PC-9 (cell line): Measurements from ENCODE around the gene DUSP19. TPM values are rescaled to one million over a fixed set of nuclear protein-coding genes. Genes with fewer than 3 reads are reported as not detected.

Experiments
- Bru-seq: library from RNA; stranded (reverse); fragments of 400-500 nt; gene quantifications from one replicate; lab custom pipeline; 2021; lab: Mats Ljungman, UMichigan
- BruChase-seq, 2 experiments: library from RNA; stranded (reverse); fragments of 400-500 nt; gene quantifications; one replicate each; lab custom pipeline; 2021; lab: Mats Ljungman, UMichigan
- BruUV-seq: library from RNA; stranded (reverse); fragments of 400-500 nt; replicated peaks from 2 replicates; lab custom pipeline; 2021; lab: Mats Ljungman, UMichigan
- CTCF ChIA-PET: fragments of 300-600 bp; sonication (Branson Sonifier 250); formaldehyde crosslinking; loops from one replicate; lab custom pipeline; 2022; ENCODE audit warnings: antibody characterized with exemption; lab: Charles Lee
- POLR2A ChIA-PET: fragments of 300-600 bp; sonication (Branson Sonifier 250); formaldehyde crosslinking; loops from one replicate; lab custom pipeline; 2022; ENCODE audit warnings: antibody characterized with exemption; ENCODE audit not compliant: unreplicated experiment; lab: Charles Lee
- DNase-seq, 2 experiments: peaks; one replicate each; pipeline versions ENCODE4 v3.0.0 to v3.0.0-alpha.2; 2015 to 2022; ENCODE audit warnings: mixed read lengths in 1 of 2
- H2AFZ ChIP-seq: fragments of 200-600 bp; sonication (generic); 2 replicates; pipeline ENCODE4 v1.8.1; 2017; ENCODE audit warnings: antibody characterized with exemption
- H3F3A ChIP-seq: fragments of 200-600 bp; sonication (generic); 2 replicates; pipeline ENCODE4 v1.8.1; 2017; ENCODE audit warnings: antibody characterized with exemption, mild to moderate bottlenecking, low read depth; ENCODE audit not compliant: insufficient read depth
- H3K27ac ChIP-seq: fragments of 200-600 bp; sonication (generic); 2 replicates; pipeline ENCODE4 v1.6.1; 2016; ENCODE audit warnings: mixed run types
- H3K27me3 ChIP-seq: fragments of 200-600 bp; sonication (generic); 2 replicates; pipeline ENCODE4 v1.6.1; 2016; ENCODE audit warnings: low read depth, mixed run types; ENCODE audit not compliant: insufficient read depth
- H3K36me3 ChIP-seq: fragments of 200-600 bp; sonication (generic); 2 replicates; pipeline ENCODE4 v1.6.1; 2016; ENCODE audit warnings: low read depth, mixed run types
- H3K4me1 ChIP-seq: fragments of 200-600 bp; sonication (generic); replicated peaks from 2 replicates; pipeline ENCODE4 v1.6.1; 2016; ENCODE audit warnings: mixed run types; ENCODE audit not compliant: insufficient read depth
- H3K4me2 ChIP-seq: fragments of 200-600 bp; sonication (generic); 2 replicates; pipeline ENCODE4 v1.6.1; 2017; ENCODE audit warnings: mixed run types
- H3K4me3 ChIP-seq: fragments of 200-600 bp; sonication (generic); 2 replicates; pipeline ENCODE4 v1.6.1; 2016; ENCODE audit warnings: mixed run types
- H3K79me2 ChIP-seq: fragments of 200-600 bp; sonication (generic); 2 replicates; pipeline ENCODE4 v1.6.1; 2017; ENCODE audit warnings: low read depth, mixed run types
- H3K9me2 ChIP-seq: fragments of 200-600 bp; sonication (generic); 2 replicates; pipeline ENCODE4 v1.8.1; 2017; ENCODE audit warnings: mild to moderate bottlenecking; ENCODE audit not compliant: insufficient read depth
- H3K9me3 ChIP-seq: fragments of 200-600 bp; sonication (generic); 2 replicates; pipeline ENCODE4 v1.8.1; 2016; ENCODE audit warnings: low read depth; ENCODE audit not compliant: insufficient read depth
- H4K20me1 ChIP-seq: fragments of 200-600 bp; sonication (generic); 2 replicates; pipeline ENCODE4 v1.8.1; 2017; ENCODE audit not compliant: insufficient read depth
- CTCF ChIP-seq: fragments of 200-600 bp; sonication (generic); conservative IDR thresholded peaks from 2 replicates; pipeline ENCODE4 v1.6.1; 2017; ENCODE audit warnings: mixed run types, antibody characterized with exemption, mild to moderate bottlenecking, moderate library complexity
- EZH2 ChIP-seq: fragments of 200-600 bp; sonication (generic); IDR thresholded peaks from 2 replicates; pipeline ENCODE4 v1.8.0; 2017; ENCODE audit warnings: antibody characterized with exemption, low read depth
- intact Hi-C: fragments of 100-400 bp; cut with micrococcal nuclease; formaldehyde crosslinking; loops from one replicate; pipeline ENCODE4 v1.10.0; 2022; ENCODE audit not compliant: unreplicated experiment
- long read RNA-seq: library from polyadenylated mRNA; stranded (forward); transcript quantifications from one replicate; pipeline ENCODE4 v2.0.0, GENCODE V29; 2022
- total RNA-seq: library from RNA; stranded (reverse); gene quantifications from 2 replicates; pipeline ENCODE4 v1.2.3, GENCODE V29; 2021

Gene DUSP19
- total RNA-seq (6.2 and 8.6 TPM in 2 replicates), Bru-seq, nascent RNA (percentile 38 among the genes with signal in this experiment), BruChase-seq, experiment 1, labeled RNA remaining after a 2-hour chase (percentile 44 among the genes with signal in this experiment), BruChase-seq, experiment 2, labeled RNA remaining after a 6-hour chase (percentile 59 among the genes with signal in this experiment)
- long read RNA-seq, full-length matches to known transcripts, result 4 of 4 reads
- long read RNA-seq, partial matches to known transcripts, result 0 of 4 reads
- long read RNA-seq, other reads (novel, unspliced or antisense), result 0 of 4 reads

GRCh38 chr2:183078464-183079138 lies at the start of gene DUSP19:
DUSP19 (plus strand) TSS chr2:183078747; CDS start chr2:183078934, 187 bp downstream.
- Histone ChIP-seq H3K27me3 (no peaks in the 10 kb centered on the region), H3K36me3 (no peaks in the 10 kb centered on the region), H4K20me1 (no peaks in the 10 kb centered on the region), H3K79me2 (no peaks in the 10 kb centered on the region), H2AFZ (peak within 1 kb of the TSS; percentile 92), H3K4me2 (peak within 1 kb of the TSS; percentile 80), H3K4me3 (peak within 1 kb of the TSS; percentile 61), H3K27ac (peak within 1 kb of the TSS; percentile 45), H3K9me3 (no peaks in the 10 kb centered on the region), H3K9me2 (no peaks in the 10 kb centered on the region), H3K4me1 (peaks cover 13% of the 10 kb centered on the region), H3F3A (peaks cover 15% of the 10 kb centered on the region)
- ChIA-PET POLR2A (interaction anchor here (0.5 to 0.7 kb wide), 7 partner anchors 11 to 838 kb away, joined by 3 to 30 read pairs (median 4); no protein-coding TSS in a partner anchor), CTCF (no interaction called here)
- TF ChIP-seq CTCF (no peak), EZH2 (no peak)
- DNase-seq, result peak; percentile 98 to 99
- intact Hi-C loops, result loop anchor here (1.0 kb wide), 2 partner anchors 40 to 46 kb away; partner anchors contain the start of genes NCKAP1 and NUP35
- BruUV-seq, result no TSS peak

DNA sequence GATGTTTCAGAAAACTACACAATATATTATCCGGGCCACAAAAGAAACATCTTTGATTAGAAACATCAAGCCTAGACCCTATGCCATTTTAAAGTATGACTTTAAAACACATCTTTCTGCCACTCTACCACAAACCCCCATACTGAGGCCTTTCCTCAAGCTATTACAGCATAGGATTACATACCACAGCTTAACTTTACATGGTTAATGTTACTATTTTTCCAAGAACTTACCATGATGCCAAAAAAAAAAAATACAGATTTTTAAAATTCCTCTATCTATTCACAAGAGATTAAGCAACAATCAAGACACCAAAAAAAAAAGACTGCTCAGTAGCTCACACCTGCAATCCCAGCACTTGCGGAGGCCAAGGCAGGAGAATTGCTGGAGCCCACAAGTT lies 49.3 kb upstream of the DUSP19 start:
- H3K27ac ChIP-seq, result no peak overlapping the region
- no peaks in the 10 kb centered on the region for H3K9me3 ChIP-seq
- ChIA-PET CTCF (no interaction called here), POLR2A (no interaction called here)
- H3K4me2 ChIP-seq, result no peak overlapping the region
- no peak overlapping the region for H3K4me3 ChIP-seq
- H3K4me1 ChIP-seq, result peaks cover 35% of the 10 kb centered on the region
- H3F3A ChIP-seq, result no peaks in the 10 kb centered on the region
- peaks cover 95% of the 10 kb centered on the region for H4K20me1 ChIP-seq
- H3K9me2 ChIP-seq, result no peaks in the 10 kb centered on the region
- DNase-seq, result peak in 1 of 2 experiments; percentile 35
- no peaks in the 10 kb centered on the region for H3K27me3 ChIP-seq
- H3K79me2 ChIP-seq, result peaks cover 100% of the 10 kb centered on the region
- TF ChIP-seq CTCF (no peak), EZH2 (no peak)
- intact Hi-C loops, result no loop called here
- H2AFZ ChIP-seq, result no peak overlapping the region
- BruUV-seq, result no TSS peak
- H3K36me3 ChIP-seq, result peaks cover 24% of the 10 kb centered on the region; the same call in 1 of the 2 replicates

DNA sequence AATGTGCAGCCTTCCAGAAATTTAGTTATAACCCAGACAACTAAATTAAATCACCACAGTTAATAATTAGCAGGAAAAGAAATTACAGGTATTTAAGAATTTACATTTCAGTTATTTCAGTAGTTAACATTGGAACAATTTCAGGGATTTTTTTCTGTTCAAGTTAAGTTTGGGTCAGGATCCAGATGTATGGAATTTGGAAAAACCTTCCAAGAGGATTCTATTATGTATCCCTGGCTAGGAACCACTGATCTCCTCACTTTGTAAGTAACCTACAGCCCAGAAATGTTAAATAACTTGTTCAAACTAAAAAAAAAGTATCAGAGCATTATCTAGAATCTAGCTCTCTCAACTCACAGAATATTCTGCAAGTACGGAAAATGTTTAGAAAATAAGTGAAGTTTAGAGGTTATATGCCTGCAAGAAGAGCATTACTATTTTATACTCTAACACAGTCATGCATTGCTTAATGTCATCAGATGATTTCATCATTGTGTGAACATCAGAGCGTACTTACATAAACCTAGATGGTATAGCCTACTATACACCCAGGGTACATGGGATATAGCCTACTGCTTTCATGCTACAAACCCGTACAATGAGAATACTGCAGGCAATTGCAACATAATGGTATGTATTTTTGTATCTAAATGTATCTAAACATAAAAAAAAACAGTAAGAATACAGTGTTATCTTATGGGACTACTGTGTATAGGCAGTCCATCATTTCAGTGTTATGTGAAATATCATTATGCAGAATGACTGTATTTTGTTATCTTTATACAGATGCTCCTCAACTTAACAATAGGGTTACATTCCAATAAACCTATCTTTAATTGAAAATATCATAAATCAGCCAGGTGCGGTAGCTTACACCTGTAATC lies 46.4 kb upstream of the DUSP19 start:
- Histone ChIP-seq H3K4me3 (no peak overlapping the region), H3K9me2 (no peaks in the 10 kb centered on the region), H3K9me3 (no peaks in the 10 kb centered on the region), H3K4me2 (peak overlapping the region; percentile 86), H3K27ac (peak overlapping the region; percentile 25), H3F3A (peaks cover 16% of the 10 kb centered on the region; the same call in 1 of the 2 replicates), H3K4me1 (peaks cover 56% of the 10 kb centered on the region), H3K79me2 (peaks cover 100% of the 10 kb centered on the region), H3K36me3 (peaks cover 24% of the 10 kb centered on the region; the same call in 1 of the 2 replicates), H3K27me3 (no peaks in the 10 kb centered on the region), H4K20me1 (peaks cover 96% of the 10 kb centered on the region), H2AFZ (no peak overlapping the region)
- peak in 1 of 2 experiments; percentile 49 for DNase-seq
- TF ChIP-seq CTCF, result no peak
- no peak for TF ChIP-seq EZH2
- ChIA-PET POLR2A (no interaction called here), CTCF (interaction anchor here (1.1 kb wide), 1 partner anchor 83 kb away, joined by 3 read pairs; no protein-coding TSS in a partner anchor)
- intact Hi-C loops, result no loop called here
- no TSS peak for BruUV-seq
